Measurements from ENCODE around the gene MEOX2.

MEOX2 gene

DNA sequence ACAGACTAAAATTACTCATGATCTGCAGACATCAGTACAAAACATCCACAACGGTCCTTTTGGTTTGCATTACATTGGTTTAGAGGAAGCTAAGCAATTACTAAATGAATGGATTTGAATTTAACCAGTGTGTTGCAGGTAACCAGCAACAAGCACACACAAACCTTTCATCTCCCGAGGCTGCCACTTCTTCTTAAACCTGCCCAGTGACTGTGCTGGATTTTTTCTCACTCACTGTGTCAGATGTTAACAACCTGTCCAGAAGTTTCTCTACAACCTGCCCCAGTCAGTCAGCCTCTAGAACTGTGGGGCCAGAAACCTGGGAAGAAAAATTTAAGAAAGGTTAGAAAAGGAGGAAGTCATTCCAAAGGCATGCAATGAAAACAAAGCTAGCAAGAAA lies 2.4 kb upstream of the MEOX2 start:
- CTCF ChIA-PET = no interaction called here
- POLR2A ChIA-PET = no interaction called here
- TF ChIP-seq FOXK2 (IDR thresholded peaks at IDR 0.05) (no peak), BHLHE40 (IDR thresholded peaks at IDR 0.05; ENCODE audit: borderline replicate concordance) (no peak), LEF1 (IDR thresholded peaks at IDR 0.05; ENCODE audit: borderline replicate concordance) (no peak), L3MBTL2 (conservative IDR thresholded peaks at IDR 0.05) (no peak), FOXA1 (IDR thresholded peaks at IDR 0.05) (no peak), ARNT (IDR thresholded peaks at IDR 0.05) (no peak), ELF4 (IDR thresholded peaks at IDR 0.05) (no peak), SUZ12 (IDR thresholded peaks at IDR 0.05) (no peak), FOXM1 (IDR thresholded peaks at IDR 0.05; ENCODE audit: borderline replicate concordance) (no peak), ZNF384 (IDR thresholded peaks at IDR 0.05) (no peak), SP1 (IDR thresholded peaks at IDR 0.05) (no peak), HDGF (IDR thresholded peaks at IDR 0.05; ENCODE audit: borderline replicate concordance) (no peak), TARDBP (IDR thresholded peaks at IDR 0.05) (no peak), CTBP1 (IDR thresholded peaks at IDR 0.05; ENCODE audit: borderline replicate concordance) (no peak), NFRKB (IDR thresholded peaks at IDR 0.05) (no peak)
- TF ChIP-seq, protein P1, sequence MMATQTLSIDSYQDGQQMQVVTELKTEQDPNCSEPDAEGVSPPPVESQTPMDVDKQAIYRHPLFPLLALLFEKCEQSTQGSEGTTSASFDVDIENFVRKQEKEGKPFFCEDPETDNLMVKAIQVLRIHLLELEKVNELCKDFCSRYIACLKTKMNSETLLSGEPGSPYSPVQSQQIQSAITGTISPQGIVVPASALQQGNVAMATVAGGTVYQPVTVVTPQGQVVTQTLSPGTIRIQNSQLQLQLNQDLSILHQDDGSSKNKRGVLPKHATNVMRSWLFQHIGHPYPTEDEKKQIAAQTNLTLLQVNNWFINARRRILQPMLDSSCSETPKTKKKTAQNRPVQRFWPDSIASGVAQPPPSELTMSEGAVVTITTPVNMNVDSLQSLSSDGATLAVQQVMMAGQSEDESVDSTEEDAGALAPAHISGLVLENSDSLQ (IDR thresholded peaks at IDR 0.05) = no peak
- DNase-seq (ENCODE audit: extremely low spot score) = no peak

DNA sequence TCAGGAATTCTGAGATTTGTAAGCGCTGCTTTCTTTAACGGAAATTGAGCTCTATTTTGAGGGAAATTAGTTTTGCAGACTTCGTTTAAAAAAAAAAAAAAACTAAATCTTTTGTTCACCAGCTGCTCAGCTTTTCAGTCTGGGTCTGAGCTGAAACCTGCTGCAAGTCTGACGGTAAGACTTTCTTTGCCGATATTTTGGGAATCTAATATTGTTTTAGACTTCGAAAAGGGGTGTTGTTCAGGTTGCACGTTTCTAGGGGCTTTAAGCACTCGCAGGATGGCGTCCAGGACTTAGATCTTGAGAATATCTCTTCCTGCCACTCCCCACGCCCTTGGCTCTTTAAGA lies 1.8 kb upstream of the MEOX2 start:
- DNase-seq (ENCODE audit: extremely low spot score) = no peak
- POLR2A ChIA-PET = no interaction called here
- CTCF ChIA-PET = no interaction called here
- TF ChIP-seq L3MBTL2 (conservative IDR thresholded peaks at IDR 0.05) (no peak), FOXK2 (IDR thresholded peaks at IDR 0.05) (no peak), ELF4 (IDR thresholded peaks at IDR 0.05) (no peak), SP1 (IDR thresholded peaks at IDR 0.05) (no peak), HDGF (IDR thresholded peaks at IDR 0.05; ENCODE audit: borderline replicate concordance) (no peak), NFRKB (IDR thresholded peaks at IDR 0.05) (no peak), ARNT (IDR thresholded peaks at IDR 0.05) (no peak), FOXM1 (IDR thresholded peaks at IDR 0.05; ENCODE audit: borderline replicate concordance) (no peak), TARDBP (IDR thresholded peaks at IDR 0.05) (no peak), ZNF384 (IDR thresholded peaks at IDR 0.05) (no peak), BHLHE40 (IDR thresholded peaks at IDR 0.05; ENCODE audit: borderline replicate concordance) (no peak), SUZ12 (IDR thresholded peaks at IDR 0.05) (no peak)
- TF ChIP-seq, protein P1 (IDR thresholded peaks at IDR 0.05) = no peak

DNA sequence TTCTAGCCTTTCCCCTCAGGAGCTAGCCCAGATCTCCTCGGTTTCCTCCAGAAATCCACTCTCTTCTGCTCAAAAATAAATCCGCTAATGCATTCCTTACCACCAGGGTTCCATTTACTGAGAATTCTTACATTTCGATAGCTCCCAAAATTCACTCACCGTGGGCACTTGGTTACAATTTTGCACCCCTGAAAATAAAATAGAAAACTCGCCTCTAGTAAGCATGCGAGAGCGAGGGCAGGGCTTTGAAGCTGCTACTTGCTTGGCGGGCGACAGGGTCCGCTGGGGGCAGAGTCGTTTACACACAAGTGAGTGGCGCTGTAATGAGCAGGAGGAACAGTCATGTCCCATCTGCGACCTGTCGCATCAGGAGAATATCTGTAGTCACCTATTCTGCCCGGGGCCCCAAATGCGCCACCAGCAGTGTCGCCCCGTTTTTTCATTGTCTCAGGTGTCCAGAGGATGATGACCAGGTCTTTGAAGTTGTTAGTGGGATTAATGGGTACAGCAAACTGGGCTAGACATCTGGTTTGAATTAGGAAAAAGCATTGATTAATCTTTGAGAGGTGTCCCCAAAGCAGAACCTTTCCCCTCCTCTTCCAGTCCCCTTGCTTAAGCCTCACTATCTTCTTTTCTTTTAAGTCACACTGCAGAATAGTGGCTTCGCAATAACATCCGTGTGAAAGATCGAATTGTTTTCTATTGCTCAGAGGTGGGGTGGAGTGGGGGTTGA lies 1.2 kb upstream of the MEOX2 start:
- DNase-seq (ENCODE audit: extremely low spot score) = no peak
- ChIA-PET CTCF (interaction anchor here (0.6 kb wide), 1 partner anchor 1634 kb away, joined by 3 read pairs; no protein-coding TSS in a partner anchor), POLR2A (no interaction called here)
- TF ChIP-seq FOXM1 (IDR thresholded peaks at IDR 0.05; ENCODE audit: borderline replicate concordance) (no peak), ZNF384 (IDR thresholded peaks at IDR 0.05) (no peak), FOXA1 (IDR thresholded peaks at IDR 0.05) (no peak), LEF1 (IDR thresholded peaks at IDR 0.05; ENCODE audit: borderline replicate concordance) (no peak)

DNA sequence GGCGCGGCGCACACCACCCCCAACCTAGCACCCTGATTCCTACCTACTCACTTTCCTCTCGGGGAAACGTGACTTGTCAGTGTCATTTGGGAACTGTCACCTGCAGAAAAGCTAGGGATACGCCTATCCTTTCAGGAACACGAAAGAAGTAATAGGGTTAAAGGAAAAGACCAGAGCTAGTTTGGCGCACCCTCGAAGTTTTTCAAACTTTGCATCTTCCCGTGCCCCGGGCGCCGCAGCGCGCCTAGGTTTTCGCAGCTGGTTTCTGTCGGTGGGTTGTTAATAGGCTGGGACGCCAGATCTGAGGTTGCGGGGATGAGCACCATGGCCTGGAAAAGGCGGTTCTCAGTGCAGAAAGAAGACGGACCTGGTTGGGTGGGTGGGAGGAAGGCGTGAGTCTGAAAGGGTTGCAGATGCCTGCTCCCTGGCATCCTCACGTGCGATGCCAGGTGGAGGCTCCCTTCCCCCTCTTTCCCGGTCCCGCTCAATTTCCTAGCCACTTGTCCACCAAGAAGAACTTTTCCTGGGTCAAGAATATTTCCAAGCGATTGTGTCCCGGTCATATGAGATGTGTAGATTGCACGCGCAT lies 568 bp upstream of the MEOX2 start:
- no peak for DNase-seq (ENCODE audit: extremely low spot score)
- ChIA-PET CTCF (interaction anchor here (0.6 to 2.0 kb wide), 2 partner anchors 34 to 1634 kb away, joined by 3 to 7 read pairs; no protein-coding TSS in a partner anchor), POLR2A (no interaction called here)
- TF ChIP-seq SUZ12 (IDR thresholded peaks at IDR 0.05) = no peak
- no peak for TF ChIP-seq CTBP1 (IDR thresholded peaks at IDR 0.05; ENCODE audit: borderline replicate concordance)
- TF ChIP-seq FOXK2 (IDR thresholded peaks at IDR 0.05) = no peak
- TF ChIP-seq HDGF (IDR thresholded peaks at IDR 0.05; ENCODE audit: borderline replicate concordance) = no peak
- no peak for TF ChIP-seq FOXA1 (IDR thresholded peaks at IDR 0.05)
- no peak for TF ChIP-seq FOXM1 (IDR thresholded peaks at IDR 0.05; ENCODE audit: borderline replicate concordance)
- no peak for TF ChIP-seq LEF1 (IDR thresholded peaks at IDR 0.05; ENCODE audit: borderline replicate concordance)

DNA sequence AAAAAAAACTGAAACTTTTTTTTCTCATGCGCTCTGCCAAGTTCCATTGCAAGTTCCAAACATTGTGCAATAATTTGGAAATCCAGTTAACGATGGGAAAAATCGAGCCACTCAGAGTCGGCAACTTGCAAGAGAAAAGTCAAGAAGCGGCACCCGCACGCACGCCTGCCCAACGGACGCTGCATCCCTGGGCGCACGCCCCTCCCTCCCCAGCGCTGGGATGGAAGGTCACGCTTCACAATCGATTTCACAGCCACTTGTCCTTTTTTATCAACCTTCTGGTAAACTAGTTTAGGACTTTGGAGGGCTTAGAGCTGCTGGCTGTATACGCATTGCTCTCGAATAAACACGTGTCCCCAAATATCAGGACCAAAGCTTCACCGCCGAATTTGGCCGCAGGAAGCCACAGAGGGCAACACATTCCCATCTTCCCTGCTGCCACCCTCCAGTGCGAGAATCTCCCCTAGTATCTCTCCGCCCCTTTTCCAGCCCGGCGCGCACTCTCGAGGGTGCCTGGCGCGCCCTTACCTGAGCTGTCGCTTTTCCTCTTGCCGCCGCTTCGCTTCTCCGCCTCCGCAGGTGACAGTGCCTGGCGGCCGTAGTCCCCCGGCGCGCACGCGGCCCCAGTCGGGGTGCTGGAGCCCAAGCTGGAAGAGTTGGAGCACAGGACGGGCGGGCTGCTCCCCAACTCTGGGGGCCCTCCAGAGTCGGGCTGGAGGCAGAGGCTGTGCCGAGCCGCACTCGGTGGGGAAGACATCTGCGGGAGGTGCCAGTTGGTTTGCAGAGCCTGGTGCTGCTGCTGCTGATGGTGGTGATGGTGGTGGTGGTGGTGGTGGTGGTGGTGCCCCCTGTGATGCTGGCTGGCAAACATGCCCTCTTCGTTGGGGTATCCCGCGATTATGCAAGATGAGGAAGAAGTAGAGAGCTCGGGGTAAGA lies 857 bp downstream of the MEOX2 start:
- no peak for DNase-seq (ENCODE audit: extremely low spot score)
- CTCF ChIA-PET = interaction anchor here (0.6 to 2.0 kb wide), 2 partner anchors 36 to 105 kb away, joined by 3 to 7 read pairs; no protein-coding TSS in a partner anchor
- POLR2A ChIA-PET = no interaction called here
- no peak for TF ChIP-seq FOXK2 (IDR thresholded peaks at IDR 0.05)

DNA sequence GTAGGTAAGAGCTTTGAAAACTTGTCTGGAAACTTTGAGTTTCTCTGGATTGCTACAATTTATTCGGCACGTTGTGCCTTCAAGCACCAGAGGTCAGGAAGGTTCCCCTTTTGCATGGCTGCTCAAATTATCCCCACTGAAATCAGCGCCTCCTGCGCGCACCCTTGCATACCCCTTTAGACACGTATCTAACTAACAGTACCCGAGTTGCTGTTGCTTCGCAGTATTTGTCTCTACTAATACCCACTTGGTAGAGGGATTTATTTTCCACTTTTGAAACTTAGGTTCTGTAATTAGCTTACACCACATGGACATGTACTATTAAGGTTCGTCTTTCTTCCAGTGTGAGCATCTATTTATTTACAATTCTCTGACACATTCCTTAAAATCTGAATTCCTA lies 1.6 kb downstream of the MEOX2 start:
- POLR2A ChIA-PET = no interaction called here
- DNase-seq (ENCODE audit: extremely low spot score) = no peak
- CTCF ChIA-PET = interaction anchor here (2.0 kb wide), 1 partner anchor 36 kb away, joined by 7 read pairs; no protein-coding TSS in a partner anchor
- TF ChIP-seq ELF4 (IDR thresholded peaks at IDR 0.05) (no peak), SUZ12 (IDR thresholded peaks at IDR 0.05) (no peak), ZNF384 (IDR thresholded peaks at IDR 0.05) (no peak), SP1 (IDR thresholded peaks at IDR 0.05) (no peak), HDGF (IDR thresholded peaks at IDR 0.05; ENCODE audit: borderline replicate concordance) (no peak), L3MBTL2 (conservative IDR thresholded peaks at IDR 0.05) (no peak), FOXM1 (IDR thresholded peaks at IDR 0.05; ENCODE audit: borderline replicate concordance) (no peak), LEF1 (IDR thresholded peaks at IDR 0.05; ENCODE audit: borderline replicate concordance) (no peak), FOXK2 (IDR thresholded peaks at IDR 0.05) (no peak), CTBP1 (IDR thresholded peaks at IDR 0.05; ENCODE audit: borderline replicate concordance) (no peak), FOXA1 (IDR thresholded peaks at IDR 0.05) (no peak)
- TF ChIP-seq, protein P1 (IDR thresholded peaks at IDR 0.05) = no peak

Data from HEK293T (cell line).